ENCODE measurements around the gene LDHAL6A.

- TF ChIP-seq CTCF (IDR thresholded peaks at IDR 0.05), result no peak
- TF ChIP-seq POLR2A (IDR thresholded peaks at IDR 0.05), result no peak
Measured at GRCh38 chr11:18463439-18463838, 7.8 kb downstream of the LDHAL6A start.

All from heart left ventricle (tissue), 13 donors.